ENCODE data around the gene C8A.

C8A gene

GRCh38 chr1:56854521-56855099, at the start of gene C8A:
TSS of gene C8A (plus strand) at chr1:56854797. CDS start at chr1:56854902, 105 bp downstream.
- no peak for DNase-seq

GRCh38 chr1:56806804-56807203, 47.8 kb upstream of the C8A start:
- peak in 4 of 56 donors; percentile 5 to 11 (median 7) for DNase-seq

- peak in 38 of 56 donors; percentile 3 to 73 (median 26) for DNase-seq
Measured at GRCh38 chr1:56808410-56808809, 46.2 kb upstream of the C8A start.

GRCh38 chr1:56811331-56811730, 43.3 kb upstream of the C8A start:
- no peak for DNase-seq

- DNase-seq = no peak
Measured at GRCh38 chr1:56814205-56814604, 40.4 kb upstream of the C8A start.

GRCh38 chr1:56816264-56816663, 38.3 kb upstream of the C8A start:
- no peak for DNase-seq

- no peak for DNase-seq
Measured at GRCh38 chr1:56816909-56817308, 37.7 kb upstream of the C8A start.

GRCh38 chr1:56817716-56818463, 36.7 kb upstream of the C8A start:
- DNase-seq = no peak

GRCh38 chr1:56819387-56819899, 35.2 kb upstream of the C8A start, which contains the start of gene FYB2:
TSS of gene FYB2 (minus strand) at chr1:56819404. CDS start at chr1:56819290, 114 bp downstream.
- no peak for DNase-seq

- peak in 48 of 56 donors; percentile 6 to 79 (median 38) for DNase-seq
Measured at GRCh38 chr1:56820755-56821461, 33.7 kb upstream of the C8A start.

GRCh38 chr1:56821462-56821797, 33.2 kb upstream of the C8A start:
- no peak for DNase-seq

- no peak for DNase-seq
Measured at GRCh38 chr1:56824271-56824670, 30.3 kb upstream of the C8A start.

GRCh38 chr1:56824938-56825337, 29.7 kb upstream of the C8A start:
- DNase-seq = no peak

- no peak for DNase-seq
Measured at GRCh38 chr1:56825436-56825835, 29.2 kb upstream of the C8A start.

- no peak for DNase-seq
Measured at GRCh38 chr1:56827711-56828110, 26.9 kb upstream of the C8A start.

- no peak for DNase-seq
Measured at GRCh38 chr1:56830052-56830451, 24.5 kb upstream of the C8A start.

GRCh38 chr1:56831871-56832693, 22.5 kb upstream of the C8A start:
- DNase-seq = peak in 44 of 56 donors; percentile 1 to 76 (median 22)

GRCh38 chr1:56833088-56833487, 21.5 kb upstream of the C8A start:
- DNase-seq = no peak

GRCh38 chr1:56834137-56834900, 20.3 kb upstream of the C8A start:
- DNase-seq = no peak

GRCh38 chr1:56835657-56836056, 18.9 kb upstream of the C8A start:
- no peak for DNase-seq

GRCh38 chr1:56836359-56836758, 18.2 kb upstream of the C8A start:
- DNase-seq = no peak
